OCI-LY1 (cell line): Measurements from ENCODE around the gene GOLGA2.

Experiments used
- H2AFZ ChIP-seq: fragments of 200-600 bp; sonication (generic), shearing (Covaris generic); 2 replicates; pipeline ENCODE4 v1.6.0; 2014; ENCODE audit warnings: antibody characterized with exemption, mild to moderate bottlenecking, low read length
- H3F3A ChIP-seq: fragments of 200-600 bp; sonication (generic), shearing (Covaris generic); 2 replicates; pipeline ENCODE4 v1.6.0; 2014; ENCODE audit warnings: mild to moderate bottlenecking, antibody characterized with exemption, low read length, moderate library complexity; ENCODE audit not compliant: insufficient read depth
- H3K27ac ChIP-seq: fragments of 200-600 bp; sonication (generic); 2 replicates; pipeline ENCODE4 v1.5.1; 2014; ENCODE audit warnings: low read length, mixed run types, mild to moderate bottlenecking, low read depth; ENCODE audit not compliant: poor library complexity, severe bottlenecking
- H3K27me3 ChIP-seq: fragments of 200-600 bp; sonication (generic); 2 replicates; pipeline ENCODE4 v1.6.0; 2014; ENCODE audit warnings: antibody characterized with exemption, mild to moderate bottlenecking, low read length, moderate library complexity; ENCODE audit not compliant: insufficient read depth
- H3K36me3 ChIP-seq: fragments of 200-600 bp; sonication (generic); 2 replicates; pipeline ENCODE4 v1.6.1; 2014; ENCODE audit warnings: mild to moderate bottlenecking, antibody characterized with exemption, low read length, moderate library complexity, mixed read lengths; ENCODE audit not compliant: insufficient read depth
- H3K4me1 ChIP-seq: fragments of 200-600 bp; sonication (generic); 2 replicates; pipeline ENCODE4 v1.5.1; 2014; ENCODE audit warnings: mild to moderate bottlenecking, low read length, moderate library complexity; ENCODE audit not compliant: insufficient read depth, severe bottlenecking
- H3K4me2 ChIP-seq: fragments of 200-600 bp; sonication (generic), shearing (Covaris generic); 2 replicates; pipeline ENCODE4 v1.6.1; 2014; ENCODE audit warnings: low read length
- H3K4me3 ChIP-seq: fragments of 200-600 bp; sonication (generic); 2 replicates; pipeline ENCODE4 v1.5.1; 2014; ENCODE audit warnings: low read length, low read depth, mild to moderate bottlenecking, mixed read lengths; ENCODE audit not compliant: poor library complexity, severe bottlenecking
- H3K79me2 ChIP-seq: fragments of 200-600 bp; shearing (Covaris generic); 2 replicates; pipeline ENCODE4 v1.6.1; 2016; ENCODE audit warnings: mixed run types, low read length, mixed read lengths; ENCODE audit not compliant: insufficient read depth
- H3K9ac ChIP-seq: fragments of 200-600 bp; sonication (generic), shearing (Covaris generic); 2 replicates; pipeline ENCODE4 v1.6.1; 2014; ENCODE audit warnings: mild to moderate bottlenecking, low read length, mixed read lengths
- H3K9me2 ChIP-seq: fragments of 200-600 bp; sonication (generic), shearing (Covaris generic); 2 replicates; pipeline ENCODE4 v1.6.1; 2014; ENCODE audit warnings: low read depth, mild to moderate bottlenecking, low read length, mixed read lengths
- H3K9me3 ChIP-seq: fragments of 200-600 bp; shearing (Covaris generic); 2 replicates; pipeline ENCODE4 v1.6.1; 2014; ENCODE audit warnings: low read length, mixed read lengths
- H4K20me1 ChIP-seq: fragments of 200-600 bp; sonication (generic), shearing (Covaris generic); 2 replicates; pipeline ENCODE4 v1.6.0; 2016; ENCODE audit warnings: mild to moderate bottlenecking, low read length; ENCODE audit not compliant: insufficient read depth
- EZH2 ChIP-seq: fragments of 200-600 bp; sonication (generic), shearing (Covaris generic); IDR thresholded peaks from 2 replicates; pipeline ENCODE4 v1.8.0; 2017; ENCODE audit warnings: borderline replicate concordance, mixed run types, mild to moderate bottlenecking, antibody characterized with exemption, low read length, moderate library complexity, mixed read lengths
- TF ChIP-seq, protein P1 (sequence below): fragments of 200-600 bp; sonication (generic), shearing (Covaris generic); IDR thresholded peaks from 2 replicates; pipeline ENCODE4 v1.5.1; 2017; ENCODE audit warnings: mild to moderate bottlenecking, antibody characterized with exemption, low read length, moderate library complexity, mixed read lengths

The GOLGA2 gene

DNA sequence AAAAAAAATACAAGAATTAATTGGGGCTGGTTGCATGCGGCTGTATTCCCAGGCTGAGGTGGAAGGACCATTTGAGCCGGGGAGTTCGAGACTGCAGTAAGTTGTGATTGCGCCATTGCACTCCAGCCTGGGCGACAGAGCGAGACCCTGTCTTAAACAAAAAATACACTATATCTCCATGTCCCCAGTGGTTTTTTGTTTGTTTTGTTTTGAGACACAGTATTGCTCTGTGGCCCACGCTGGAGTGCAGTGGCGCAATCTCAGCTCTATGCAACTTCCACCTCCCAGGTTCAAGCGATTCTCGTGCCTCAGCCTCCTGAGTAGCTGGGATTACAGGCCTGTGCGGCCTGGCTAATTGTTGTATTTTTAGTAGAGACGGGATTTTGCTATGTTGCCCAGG is 48.0 kb upstream of the GOLGA2 start:
- no peaks in the 10 kb centered on the region for H3K9me2 ChIP-seq
- H3K27me3 ChIP-seq, result no peaks in the 10 kb centered on the region
- peaks cover 25% of the 10 kb centered on the region for H3K4me1 ChIP-seq
- H3K36me3 ChIP-seq, result peaks cover 39% of the 10 kb centered on the region; the same call in 1 of the 2 replicates
- H3K27ac ChIP-seq, result no peak overlapping the region
- H3F3A ChIP-seq, result no peaks in the 10 kb centered on the region
- peak overlapping the region; percentile 98 for H3K4me2 ChIP-seq
- H2AFZ ChIP-seq, result no peak overlapping the region
- no peak for TF ChIP-seq EZH2
- TF ChIP-seq, protein P1, sequence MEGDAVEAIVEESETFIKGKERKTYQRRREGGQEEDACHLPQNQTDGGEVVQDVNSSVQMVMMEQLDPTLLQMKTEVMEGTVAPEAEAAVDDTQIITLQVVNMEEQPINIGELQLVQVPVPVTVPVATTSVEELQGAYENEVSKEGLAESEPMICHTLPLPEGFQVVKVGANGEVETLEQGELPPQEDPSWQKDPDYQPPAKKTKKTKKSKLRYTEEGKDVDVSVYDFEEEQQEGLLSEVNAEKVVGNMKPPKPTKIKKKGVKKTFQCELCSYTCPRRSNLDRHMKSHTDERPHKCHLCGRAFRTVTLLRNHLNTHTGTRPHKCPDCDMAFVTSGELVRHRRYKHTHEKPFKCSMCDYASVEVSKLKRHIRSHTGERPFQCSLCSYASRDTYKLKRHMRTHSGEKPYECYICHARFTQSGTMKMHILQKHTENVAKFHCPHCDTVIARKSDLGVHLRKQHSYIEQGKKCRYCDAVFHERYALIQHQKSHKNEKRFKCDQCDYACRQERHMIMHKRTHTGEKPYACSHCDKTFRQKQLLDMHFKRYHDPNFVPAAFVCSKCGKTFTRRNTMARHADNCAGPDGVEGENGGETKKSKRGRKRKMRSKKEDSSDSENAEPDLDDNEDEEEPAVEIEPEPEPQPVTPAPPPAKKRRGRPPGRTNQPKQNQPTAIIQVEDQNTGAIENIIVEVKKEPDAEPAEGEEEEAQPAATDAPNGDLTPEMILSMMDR, result no peak
- H3K9ac ChIP-seq, result peak overlapping the region; percentile 88
- peaks cover 8% of the 10 kb centered on the region for H3K79me2 ChIP-seq
- H4K20me1 ChIP-seq, result no peaks in the 10 kb centered on the region
- peak overlapping the region; percentile 89 for H3K4me3 ChIP-seq
- H3K9me3 ChIP-seq, result no peaks in the 10 kb centered on the region

DNA sequence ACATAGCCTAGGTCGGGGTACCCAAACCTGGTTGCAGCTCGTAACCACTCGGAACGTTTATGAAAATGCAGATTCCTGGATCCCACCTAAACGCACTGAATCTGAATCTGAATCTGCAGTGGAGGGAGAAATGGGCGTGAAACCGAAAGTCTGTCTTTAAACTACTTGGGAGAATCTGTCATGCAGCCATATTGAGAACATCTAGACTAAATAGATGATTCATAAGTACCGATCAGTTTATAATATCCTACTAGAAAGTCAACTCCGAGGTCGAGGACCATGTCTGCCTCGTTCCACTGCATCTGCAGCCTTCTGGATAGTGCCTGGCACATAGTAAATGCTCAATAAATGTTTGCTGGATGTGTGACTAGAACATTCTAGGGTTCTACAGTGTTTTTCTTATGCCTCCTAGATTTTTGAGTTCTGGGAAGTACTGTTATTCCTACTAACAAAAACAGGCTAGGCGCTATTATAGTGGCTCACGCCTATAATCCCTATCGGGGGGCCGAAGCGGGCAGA is 47.5 kb upstream of the GOLGA2 start:
- H3K9me2 ChIP-seq, result no peaks in the 10 kb centered on the region
- peak overlapping the region; percentile 89 for H3K4me3 ChIP-seq
- H3K27me3 ChIP-seq, result no peaks in the 10 kb centered on the region
- H3K9ac ChIP-seq, result peak overlapping the region; percentile 88
- no peak overlapping the region for H2AFZ ChIP-seq
- peaks cover 8% of the 10 kb centered on the region for H3K79me2 ChIP-seq
- H4K20me1 ChIP-seq, result no peaks in the 10 kb centered on the region
- H3K27ac ChIP-seq, result peak overlapping the region; percentile 17
- H3K4me1 ChIP-seq, result peaks cover 25% of the 10 kb centered on the region
- no peak for TF ChIP-seq EZH2
- TF ChIP-seq, protein P1, result no peak
- H3K36me3 ChIP-seq, result peaks cover 34% of the 10 kb centered on the region; the same call in 1 of the 2 replicates
- H3F3A ChIP-seq, result no peaks in the 10 kb centered on the region
- no peaks in the 10 kb centered on the region for H3K9me3 ChIP-seq
- H3K4me2 ChIP-seq, result peak overlapping the region; percentile 98

DNA sequence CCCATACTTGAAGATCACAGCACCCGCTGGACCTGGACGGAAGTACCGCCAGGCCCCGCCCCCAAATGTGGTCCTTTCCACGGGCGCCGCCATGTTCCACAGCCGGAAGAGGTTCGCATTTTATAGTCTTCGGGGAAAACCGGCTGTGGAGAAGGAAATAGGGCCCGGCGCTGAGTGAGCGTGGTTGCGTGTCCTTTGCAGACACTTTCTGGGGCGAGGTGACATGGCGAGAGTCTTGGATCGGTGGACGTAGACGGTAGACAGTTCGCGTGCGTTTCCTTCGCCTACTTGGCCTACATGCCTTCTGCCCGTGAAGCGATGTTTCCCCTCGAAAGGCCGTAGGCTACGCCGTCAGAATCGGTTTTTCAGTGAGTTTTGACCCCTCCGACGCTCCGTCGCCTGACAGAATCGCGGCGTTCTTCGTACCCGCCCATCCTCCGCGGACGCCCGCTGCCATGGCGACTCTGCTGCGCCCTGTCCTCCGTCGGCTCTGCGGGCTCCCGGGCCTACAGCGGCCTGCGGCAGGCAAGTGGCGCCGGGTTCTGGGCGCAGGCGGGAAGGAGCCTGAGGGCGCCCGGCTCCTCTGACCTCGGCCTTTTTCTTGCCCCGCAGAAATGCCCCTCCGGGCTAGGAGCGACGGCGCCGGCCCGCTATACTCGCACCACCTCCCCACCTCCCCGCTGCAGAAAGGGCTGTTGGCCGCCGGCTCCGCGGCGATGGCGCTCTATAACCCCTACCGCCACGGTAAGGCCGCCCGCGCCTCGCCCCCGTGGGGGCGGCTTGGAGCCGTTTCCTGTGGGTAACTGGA is 46.8 kb upstream of the GOLGA2 start, which contains the start of the genes COQ4 and TRUB2:
TSS of gene COQ4 (plus strand) at position 436 of the 808 bp plus-strand sequence. CDS start at position 456, 20 bp downstream.
TSS of gene TRUB2 (minus strand) at position 44 of the 808 bp plus-strand sequence. CDS start at position 5, 39 bp downstream.
- peaks cover 25% of the 10 kb centered on the region for H3K4me1 ChIP-seq
- H3K4me2 ChIP-seq, result peak within 1 kb of the TSS; percentile 98
- peak within 1 kb of the TSS; percentile 83 for H3K27ac ChIP-seq
- H2AFZ ChIP-seq, result peak within 1 kb of the TSS; percentile 50
- peaks cover 8% of the 10 kb centered on the region for H3K79me2 ChIP-seq
- H3K27me3 ChIP-seq, result no peaks in the 10 kb centered on the region
- H3F3A ChIP-seq, result no peaks in the 10 kb centered on the region
- H3K36me3 ChIP-seq, result peaks cover 33% of the 10 kb centered on the region; the same call in 1 of the 2 replicates
- H3K4me3 ChIP-seq, result peak within 1 kb of the TSS; percentile 89
- peak within 1 kb of the TSS; percentile 88 for H3K9ac ChIP-seq
- H3K9me2 ChIP-seq, result no peaks in the 10 kb centered on the region
- TF ChIP-seq, protein P1, result no peak
- TF ChIP-seq EZH2, result no peak
- no peaks in the 10 kb centered on the region for H4K20me1 ChIP-seq
- H3K9me3 ChIP-seq, result no peaks in the 10 kb centered on the region
